ENCODE results near the gene PPP1R3A. TPM values are rescaled to one million over a fixed set of nuclear protein-coding genes. Genes with fewer than 3 reads are reported as not detected.

The PPP1R3A gene
- total RNA-seq, 4 donors from 2014 or later: not detected

GRCh38 chr7:113880559-113880958, 38.2 kb downstream of the PPP1R3A start:
- no peak for TF ChIP-seq EP300 (IDR thresholded peaks at IDR 0.05)
- no peak for TF ChIP-seq CTCF (IDR thresholded peaks at IDR 0.05)
- TF ChIP-seq POLR2A (IDR thresholded peaks at IDR 0.05): no peak
- no peak for TF ChIP-seq POLR2AphosphoS5 (IDR thresholded peaks at IDR 0.05)
- no peaks in the 10 kb centered on the region for H3K4me1 ChIP-seq
- no peak for DNase-seq (ENCODE audit: low spot score in 2 of 2)
- H3K36me3 ChIP-seq: no peaks in the 10 kb centered on the region
- no peaks in the 10 kb centered on the region for H3K9me3 ChIP-seq
- no peak overlapping the region for H3K4me3 ChIP-seq
- WGBS: 30% methylated on average over 3 of the region's 3 CpGs
- no peaks in the 10 kb centered on the region for H3K27me3 ChIP-seq
- no peak overlapping the region for H3K27ac ChIP-seq

GRCh38 chr7:113878394-113878992, 40.3 kb downstream of the PPP1R3A start:
- no peaks in the 10 kb centered on the region for H3K27me3 ChIP-seq
- no peak overlapping the region for H3K27ac ChIP-seq
- no peak for DNase-seq (ENCODE audit: low spot score in 2 of 2)
- H3K4me3 ChIP-seq: no peak overlapping the region
- no peaks in the 10 kb centered on the region for H3K36me3 ChIP-seq
- WGBS: 74% methylated on average over 7 of the region's 7 CpGs
- TF ChIP-seq POLR2A (IDR thresholded peaks at IDR 0.05) (no peak), EP300 (IDR thresholded peaks at IDR 0.05) (no peak), POLR2AphosphoS5 (IDR thresholded peaks at IDR 0.05) (no peak), CTCF (IDR thresholded peaks at IDR 0.05) (no peak)
- no peaks in the 10 kb centered on the region for H3K9me3 ChIP-seq
- H3K4me1 ChIP-seq: no peaks in the 10 kb centered on the region

- H3K27me3 ChIP-seq: no peaks in the 10 kb centered on the region
- H3K4me3 ChIP-seq: no peak overlapping the region
- no peaks in the 10 kb centered on the region for H3K36me3 ChIP-seq
- TF ChIP-seq POLR2AphosphoS5 (IDR thresholded peaks at IDR 0.05): no peak
- no peak for TF ChIP-seq POLR2A (IDR thresholded peaks at IDR 0.05)
- no peak for TF ChIP-seq EP300 (IDR thresholded peaks at IDR 0.05)
- TF ChIP-seq CTCF (IDR thresholded peaks at IDR 0.05): no peak
- H3K9me3 ChIP-seq: no peaks in the 10 kb centered on the region
- H3K4me1 ChIP-seq: no peaks in the 10 kb centered on the region
- 86% methylated on average over 2 of the region's 2 CpGs for WGBS
- DNase-seq (ENCODE audit: low spot score in 2 of 2): no peak
- no peak overlapping the region for H3K27ac ChIP-seq
Observed at GRCh38 chr7:113875224-113875623, 43.6 kb downstream of the PPP1R3A start.

GRCh38 chr7:113873554-113874151, 45.2 kb downstream of the PPP1R3A start:
- no peak for TF ChIP-seq EP300 (IDR thresholded peaks at IDR 0.05)
- TF ChIP-seq POLR2AphosphoS5 (IDR thresholded peaks at IDR 0.05): no peak
- no peak for TF ChIP-seq POLR2A (IDR thresholded peaks at IDR 0.05)
- TF ChIP-seq CTCF (IDR thresholded peaks at IDR 0.05): no peak
- no peaks in the 10 kb centered on the region for H3K4me1 ChIP-seq
- H3K9me3 ChIP-seq: no peaks in the 10 kb centered on the region
- DNase-seq (ENCODE audit: low spot score in 2 of 2): no peak
- no peaks in the 10 kb centered on the region for H3K27me3 ChIP-seq
- WGBS: 65% methylated on average over 2 of the region's 2 CpGs
- no peak overlapping the region for H3K27ac ChIP-seq
- H3K36me3 ChIP-seq: no peaks in the 10 kb centered on the region
- no peak overlapping the region for H3K4me3 ChIP-seq

- no peaks in the 10 kb centered on the region for H3K4me1 ChIP-seq
- H3K4me3 ChIP-seq: no peak overlapping the region
- TF ChIP-seq POLR2A (IDR thresholded peaks at IDR 0.05) (no peak), POLR2AphosphoS5 (IDR thresholded peaks at IDR 0.05) (no peak), EP300 (IDR thresholded peaks at IDR 0.05) (no peak), CTCF (IDR thresholded peaks at IDR 0.05) (no peak)
- WGBS: 87% methylated on average over 1 of the region's 1 CpG
- no peaks in the 10 kb centered on the region for H3K9me3 ChIP-seq
- H3K27me3 ChIP-seq: no peaks in the 10 kb centered on the region
- DNase-seq (ENCODE audit: low spot score in 2 of 2): no peak
- no peak overlapping the region for H3K27ac ChIP-seq
- no peaks in the 10 kb centered on the region for H3K36me3 ChIP-seq
Observed at GRCh38 chr7:113872981-113873380, 45.8 kb downstream of the PPP1R3A start.

Measured in suprapubic skin (tissue), 4 donors.